ENCODE results near the gene PIM2.
A peak's percentile ranks its signal among the peaks of the same experiment; 100 is the strongest.

The PIM2 gene

DNA sequence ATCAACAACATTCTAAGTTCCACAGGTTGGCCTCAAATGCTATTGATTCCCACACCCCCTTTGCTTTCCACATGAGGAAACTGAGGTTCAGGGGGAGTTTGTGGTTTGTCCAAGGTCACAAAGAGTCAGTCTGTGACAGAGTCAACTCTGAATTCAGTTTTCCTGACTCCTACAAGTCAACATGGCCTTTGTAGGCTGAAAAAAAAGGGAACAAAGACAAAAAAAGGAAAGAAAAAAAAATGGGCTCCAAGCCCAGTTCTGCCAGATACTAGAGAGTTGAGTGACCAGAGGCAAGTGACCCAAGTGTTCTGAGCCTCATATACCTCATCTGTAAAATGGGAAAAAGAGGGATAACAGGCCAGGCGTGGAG lies 16.5 kb upstream of the PIM2 start:
- DNase-seq (ENCODE audit: low read depth), result no peak

- DNase-seq (ENCODE audit: low read depth), result no peak
Measured at GRCh38 chrX:48934581-48935300, 15.9 kb upstream of the PIM2 start.

DNA sequence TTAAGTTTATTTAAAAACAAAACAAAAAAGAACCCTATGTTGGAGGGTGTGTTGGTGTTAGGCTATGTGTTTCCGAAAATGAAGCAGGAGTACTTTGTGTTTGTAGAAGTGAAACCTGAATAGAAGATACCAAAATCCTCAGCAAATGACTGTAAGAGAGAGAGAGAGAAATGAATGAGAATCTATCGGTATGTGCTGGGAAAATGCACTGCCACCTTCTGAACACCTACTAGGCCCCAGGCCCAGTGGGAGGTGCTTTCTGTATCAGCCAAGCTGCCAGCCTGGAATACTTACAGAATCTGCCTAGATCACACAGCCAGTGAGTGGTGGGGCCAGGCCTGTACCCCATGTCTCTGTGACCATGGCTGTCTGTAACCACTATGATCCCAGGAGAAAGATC lies 14.9 kb upstream of the PIM2 start:
- no peak for DNase-seq (ENCODE audit: low read depth)

GRCh38 chrX:48927736-48928382 lies 9.0 kb upstream of the PIM2 start:
- DNase-seq (ENCODE audit: low read depth), result no peak

DNA sequence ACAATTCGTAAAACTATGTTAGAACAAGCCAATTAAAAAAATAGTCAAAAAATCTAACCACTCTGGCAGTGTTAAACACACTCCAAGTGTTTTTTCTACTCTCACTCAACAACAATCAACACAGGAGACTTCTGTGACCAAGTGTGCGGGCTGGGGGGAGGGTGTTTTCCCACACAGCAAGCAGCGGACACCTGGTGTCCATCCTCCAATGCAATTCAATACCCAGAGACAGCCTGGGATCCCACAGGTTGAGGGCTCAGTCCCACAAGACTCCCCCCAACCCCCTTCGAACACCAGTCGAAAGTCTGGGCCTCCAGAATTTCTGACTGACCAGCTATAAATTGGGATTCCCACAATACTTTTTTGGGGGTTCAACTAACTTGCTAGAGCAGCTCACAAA lies 8.3 kb upstream of the PIM2 start:
- no peak for DNase-seq (ENCODE audit: low read depth)

DNA sequence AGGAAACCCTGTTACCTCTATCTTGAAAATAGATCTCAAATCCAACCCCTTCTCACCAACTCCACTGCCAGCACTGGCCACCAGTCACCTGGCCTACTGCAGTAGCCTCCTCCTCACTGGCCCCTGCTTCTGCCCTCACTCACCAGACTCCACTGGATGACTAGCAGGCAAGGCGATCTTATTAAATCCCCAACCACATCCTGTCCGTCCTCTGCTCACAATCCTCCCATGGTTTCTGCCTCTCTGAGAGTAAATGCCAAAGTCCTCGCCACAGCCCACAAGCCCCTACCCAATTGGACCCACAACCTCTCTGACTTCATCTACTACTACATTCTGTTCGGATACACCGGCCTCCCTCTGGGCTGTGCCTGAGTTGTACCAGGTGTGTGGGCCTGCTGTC lies 5.4 kb upstream of the PIM2 start:
- DNase-seq (ENCODE audit: low read depth), result no peak

DNA sequence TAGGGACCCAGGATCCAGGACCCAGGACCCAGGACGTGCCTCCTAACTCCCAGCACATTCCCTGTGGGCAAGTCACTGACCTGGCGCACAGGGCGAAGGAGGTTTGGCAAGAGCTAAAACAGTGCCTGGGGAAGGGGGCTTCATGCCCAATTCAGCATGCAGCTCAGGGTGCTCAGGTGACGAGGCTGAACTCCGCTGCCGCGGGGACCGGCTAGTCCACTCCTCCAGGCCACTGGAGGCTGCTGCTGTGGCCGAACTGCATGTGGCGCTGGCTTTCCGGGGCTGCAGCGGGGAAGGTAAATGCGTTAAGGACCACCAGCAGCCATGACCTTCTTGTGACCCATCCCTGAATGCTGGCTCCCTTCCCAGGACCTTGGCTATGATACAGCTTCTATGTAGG lies 4.9 kb upstream of the PIM2 start:
- no peak for DNase-seq (ENCODE audit: low read depth)

- DNase-seq (ENCODE audit: low read depth), result no peak
Measured at GRCh38 chrX:48920718-48921104, 1.9 kb upstream of the PIM2 start.

DNA sequence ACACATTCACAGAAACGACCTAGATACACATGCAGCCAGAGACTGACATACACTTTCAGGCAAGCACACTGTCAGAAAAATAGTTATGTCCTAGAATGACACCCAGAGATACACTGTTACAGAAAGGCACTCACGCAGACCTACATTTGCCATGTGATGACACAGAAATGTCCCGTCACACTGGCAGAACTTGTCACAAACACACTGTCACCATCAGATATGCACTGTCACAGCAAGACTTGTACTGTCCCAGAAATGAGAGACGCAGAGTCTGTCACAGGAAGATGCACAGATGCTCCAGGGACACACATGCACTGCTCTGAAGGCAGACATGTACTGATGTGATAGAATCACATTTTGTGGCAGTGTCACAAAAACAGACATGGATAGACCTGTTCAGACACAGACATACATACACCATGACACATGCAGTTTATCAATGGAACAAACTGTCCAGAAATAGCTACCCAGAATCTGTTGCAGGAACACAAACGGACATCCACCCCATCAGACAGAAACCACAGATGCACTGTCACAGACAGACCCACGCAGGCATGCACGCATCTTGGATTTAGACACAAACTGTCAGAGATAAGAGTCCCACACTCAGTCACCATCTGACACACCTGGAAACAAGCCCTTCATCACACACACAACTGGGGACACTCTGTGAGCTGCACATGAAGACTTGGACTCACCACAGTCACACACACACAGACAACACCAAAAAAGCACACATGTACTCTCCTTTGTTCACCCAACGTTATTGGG lies 1.3 kb upstream of the PIM2 start:
- DNase-seq (ENCODE audit: low read depth), result no peak

GRCh38 chrX:48919360-48919841 lies 577 bp upstream of the PIM2 start:
- no peak for DNase-seq (ENCODE audit: low read depth)

DNA sequence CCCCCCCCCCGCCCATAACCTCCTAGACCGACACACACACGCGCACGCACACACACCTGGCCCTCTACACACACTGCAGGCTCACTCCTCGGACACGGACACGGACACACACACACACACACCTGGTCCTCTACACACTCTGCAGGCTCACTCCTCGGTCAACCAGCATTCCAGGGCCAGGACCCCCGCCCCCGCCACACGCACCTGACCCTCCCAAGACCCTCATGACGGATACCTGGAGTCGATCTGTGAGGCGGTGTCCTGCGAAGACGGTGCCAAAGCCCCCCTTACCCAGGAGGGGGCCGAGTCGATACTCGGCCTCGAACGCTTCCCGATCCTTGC lies 552 bp downstream of the PIM2 start:
- DNase-seq (ENCODE audit: low read depth), result no peak

DNA sequence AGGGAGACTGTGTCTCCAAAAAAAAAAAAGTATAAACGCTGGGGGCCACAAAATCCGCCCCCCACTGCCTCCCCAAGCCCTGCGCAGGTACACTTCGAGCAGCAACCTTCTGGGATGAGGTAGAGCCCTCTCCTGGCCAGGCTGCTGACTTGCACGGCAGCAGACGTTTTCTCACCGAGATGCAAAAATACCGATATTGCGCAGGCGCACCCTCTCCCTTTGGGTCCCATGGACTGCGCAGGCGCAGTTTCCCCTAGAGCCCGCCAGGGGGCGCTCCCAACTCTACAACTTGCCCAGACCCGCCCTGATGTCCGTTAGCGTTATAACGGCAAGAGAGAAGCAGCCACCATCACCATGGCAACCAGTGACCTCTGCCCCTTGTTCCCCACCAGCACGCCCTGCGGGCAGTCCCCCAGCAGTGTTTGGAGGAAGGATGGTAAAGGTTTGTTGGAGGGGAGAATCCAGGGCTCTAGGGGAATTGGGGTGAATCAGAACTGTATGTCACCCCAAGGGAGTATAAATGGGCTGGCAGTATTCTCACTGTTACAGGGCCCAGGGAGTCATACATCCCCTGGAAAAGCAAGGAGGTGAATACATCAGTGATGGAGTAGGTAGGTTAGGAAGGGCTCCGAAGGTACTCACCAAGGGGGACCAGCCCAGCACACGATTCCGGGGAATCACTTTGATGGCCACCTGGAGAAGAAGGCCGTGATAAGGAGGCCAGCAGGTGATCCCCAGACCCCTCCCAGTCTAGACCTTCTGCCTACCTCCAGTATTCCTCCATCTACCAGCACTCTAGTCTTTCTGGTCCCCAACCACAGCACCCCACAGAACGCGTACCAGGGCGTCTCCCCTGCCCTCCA lies 1.5 kb downstream of the PIM2 start:
- DNase-seq (ENCODE audit: low read depth), result peak; percentile 81

DNA sequence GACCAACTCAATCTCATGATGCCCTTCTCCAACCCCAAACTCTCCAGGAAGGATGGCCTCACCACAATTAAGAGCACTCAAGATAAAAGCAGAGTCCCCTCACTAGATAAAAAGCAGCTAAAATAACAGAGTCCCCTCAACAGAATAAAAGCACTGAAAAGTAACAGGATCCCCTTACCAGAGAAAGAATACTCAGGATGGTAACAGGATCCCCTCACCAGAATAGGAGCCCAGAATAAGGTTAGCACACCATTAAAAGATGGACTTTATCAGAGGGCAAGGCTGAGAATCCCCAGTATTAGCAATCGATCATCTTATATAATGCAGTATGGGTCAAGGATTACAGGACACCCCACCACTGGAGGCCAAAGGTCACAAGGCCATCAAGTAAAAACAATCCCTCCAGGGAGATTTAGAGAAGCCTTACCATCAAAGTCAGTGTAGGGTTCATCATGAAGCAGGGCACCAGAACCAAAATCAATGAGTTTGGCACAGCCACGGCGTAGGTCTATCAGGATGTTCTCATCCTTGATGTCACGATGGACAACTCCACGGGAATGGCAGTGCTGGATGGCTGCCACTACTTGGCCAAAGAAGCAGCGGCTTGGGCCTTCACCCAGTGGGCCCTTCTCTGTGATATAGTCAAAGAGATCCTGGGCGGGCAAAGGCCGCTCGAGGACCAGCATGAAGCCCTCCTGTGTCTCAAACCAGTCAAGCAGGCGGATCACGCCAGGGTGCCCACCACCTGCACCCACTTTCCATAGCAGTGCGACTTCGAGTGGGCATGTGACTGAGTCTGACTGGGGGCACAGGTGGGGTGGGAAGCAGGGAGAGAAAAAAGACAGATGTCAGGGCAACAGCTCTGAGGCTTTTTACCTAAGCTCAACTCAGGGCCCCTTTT lies 4.0 kb downstream of the PIM2 start:
- DNase-seq (ENCODE audit: low read depth), result no peak

- no peak for DNase-seq (ENCODE audit: low read depth)
Measured at GRCh38 chrX:48913605-48914366, 5.0 kb downstream of the PIM2 start.

- DNase-seq (ENCODE audit: low read depth), result peak; percentile 76
Measured at GRCh38 chrX:48911412-48912182, 7.2 kb downstream of the PIM2 start, which contains the start of gene SLC35A2. Gene SLC35A2 (minus strand): TSS chrX:48911646. CDS start chrX:48911636, 10 bp downstream.

DNA sequence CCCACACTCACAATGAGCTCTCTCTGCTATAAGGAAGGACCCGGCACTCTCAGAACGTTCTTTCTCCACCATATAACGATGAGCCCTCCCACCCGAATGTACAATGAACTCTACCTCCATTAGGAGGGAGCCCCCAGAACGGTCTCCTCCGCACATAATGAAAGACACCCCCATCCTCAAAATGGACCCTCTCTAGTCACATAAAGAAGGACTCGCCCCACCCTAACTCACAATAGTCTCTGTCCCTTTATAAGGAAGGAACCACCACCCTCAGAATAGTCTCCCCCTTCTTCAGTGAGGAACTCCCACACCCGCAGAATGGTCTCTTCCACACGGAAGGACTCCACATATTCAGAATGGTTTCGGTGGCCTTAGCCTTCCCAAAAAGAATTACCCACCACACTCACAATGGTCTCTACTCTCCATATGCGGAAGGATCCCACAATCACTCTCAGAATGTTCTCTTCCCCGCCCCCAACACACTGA lies 7.9 kb downstream of the PIM2 start:
- no peak for DNase-seq (ENCODE audit: low read depth)

DNA sequence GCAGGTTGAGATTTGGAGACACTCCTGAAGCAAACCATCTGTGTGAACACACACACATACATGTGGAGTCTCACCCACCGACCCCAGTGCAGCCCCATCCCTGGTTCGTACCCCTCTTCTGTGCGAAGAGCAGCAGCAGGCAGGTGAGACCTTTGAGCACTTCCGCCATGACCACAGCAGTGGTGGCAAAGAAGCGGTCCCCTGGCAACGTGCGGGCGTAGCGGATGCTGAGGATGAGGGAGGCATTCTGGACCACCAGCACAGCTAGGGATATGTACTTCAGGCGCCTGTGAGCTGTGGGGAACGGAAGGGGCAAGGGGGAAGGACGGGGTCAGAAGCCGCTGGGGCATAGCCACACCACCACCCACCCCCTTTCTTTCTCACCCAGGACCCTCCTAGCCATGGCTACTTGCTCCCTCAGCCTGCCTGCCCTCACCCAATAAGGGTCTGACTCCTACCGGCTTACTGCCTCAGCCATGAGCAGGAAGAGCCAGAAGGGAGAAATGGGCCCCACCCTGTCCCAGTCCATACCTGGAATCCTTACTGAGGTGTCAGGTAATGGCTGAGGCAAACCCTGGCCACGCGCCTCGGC lies 9.0 kb downstream of the PIM2 start:
- DNase-seq (ENCODE audit: low read depth), result no peak

GRCh38 chrX:48908600-48908999 lies 10.2 kb downstream of the PIM2 start:
- DNase-seq (ENCODE audit: low read depth), result no peak

Data from activated T-helper 9 cell treated with anti-CD3 and anti-CD28 coated beads, Interleukin-2, amount 50 U/mL, for 16 hours (primary cell).